Measurements from ENCODE around the gene GAD2.
"Not testable (repeated sequence)": the region's sequence is repeated elsewhere in the genome, so short reads cannot be mapped to it uniquely, and the experiment has no call there.

GAD2 gene

DNA sequence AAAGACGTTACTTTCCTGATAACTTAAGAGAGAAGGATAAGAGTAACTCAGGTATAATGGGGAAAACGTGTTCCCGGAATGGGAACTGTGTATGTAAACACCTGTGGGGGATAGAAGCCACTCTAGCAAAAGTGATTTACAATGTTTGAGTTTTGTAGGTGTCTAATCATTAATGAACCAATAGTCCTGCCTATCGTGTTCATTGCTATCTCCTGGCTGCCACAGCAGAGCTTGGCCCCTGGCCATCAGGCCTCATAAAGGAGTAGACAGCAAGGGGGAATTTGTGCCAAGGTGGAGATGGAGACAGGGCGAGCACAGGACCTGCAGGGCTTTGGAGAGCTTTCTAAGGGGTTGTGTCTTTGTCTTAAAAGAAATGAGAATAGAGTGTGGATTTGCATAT is 102.1 kb downstream of the GAD2 start:
- DNase-seq (ENCODE audit: low spot score) = no peak

- DNase-seq (ENCODE audit: low spot score) = no peak
These were observed 106.6 kb downstream of the GAD2 start for GRCh38 chr10:26323219-26323618.

GRCh38 chr10:26326851-26327250 is 110.3 kb downstream of the GAD2 start:
- DNase-seq (ENCODE audit: low spot score) = no peak

- DNase-seq (ENCODE audit: low spot score) = no peak
These were observed 111.2 kb downstream of the GAD2 start for GRCh38 chr10:26327811-26328210.

- DNase-seq (ENCODE audit: low spot score) = no peak
These were observed 114.8 kb downstream of the GAD2 start for GRCh38 chr10:26331371-26331770.

DNA sequence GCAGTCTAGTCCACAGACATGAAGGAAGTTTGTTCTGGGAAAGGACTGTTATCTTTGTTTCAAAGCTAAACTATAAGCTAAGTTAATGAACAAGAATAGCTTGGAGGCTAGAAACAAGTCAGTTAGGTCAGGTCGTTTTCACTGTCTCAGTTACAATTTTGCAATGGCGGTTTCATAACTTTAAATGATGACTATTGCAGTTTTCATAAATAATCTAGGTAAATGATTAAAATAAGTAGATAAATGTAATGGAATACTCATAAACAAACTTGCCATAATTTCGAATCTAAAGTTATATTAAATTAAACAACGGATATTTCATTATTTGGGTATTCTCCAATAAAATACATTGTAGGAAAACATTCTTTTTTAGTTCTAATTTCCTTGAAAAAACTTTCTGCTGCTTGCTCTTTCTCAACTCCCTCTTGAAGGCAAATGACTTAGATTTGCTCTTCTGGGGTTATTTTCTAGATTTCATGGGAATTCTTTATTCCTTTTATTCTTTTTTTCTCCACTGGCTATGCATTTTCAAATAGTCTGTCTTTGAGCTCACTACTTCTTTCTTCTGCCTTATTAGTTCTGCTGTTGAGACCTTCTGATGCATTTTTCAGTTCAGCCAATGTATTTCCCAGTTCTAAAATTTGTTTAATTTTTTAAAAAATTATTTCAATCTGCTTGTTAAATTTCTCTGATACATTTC is 117.8 kb downstream of the GAD2 start:
- DNase-seq (ENCODE audit: low spot score) = no peak

GRCh38 chr10:26334932-26335573 is 118.5 kb downstream of the GAD2 start:
- DNase-seq (ENCODE audit: low spot score) = no peak

- DNase-seq (ENCODE audit: low spot score) = no peak
These were observed 119.1 kb downstream of the GAD2 start for GRCh38 chr10:26335574-26336093.

DNA sequence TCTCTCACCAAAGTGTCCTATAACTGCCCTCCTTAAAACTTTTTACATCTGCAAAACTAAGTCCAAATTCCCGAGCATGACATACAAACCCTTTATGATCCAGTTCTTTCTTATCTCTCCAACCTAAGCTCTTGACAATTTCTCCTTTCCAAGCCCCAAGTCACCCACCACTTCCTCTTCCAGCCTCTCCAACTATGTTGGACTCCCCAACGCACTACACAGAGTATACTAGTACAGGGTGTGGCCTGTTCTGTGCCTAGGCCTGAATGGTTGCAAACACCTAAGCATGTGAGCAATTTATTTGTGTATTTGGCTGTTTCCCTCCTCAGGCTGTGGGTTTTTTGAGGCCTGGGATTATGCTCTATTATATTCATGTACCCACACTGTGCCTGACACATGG is 120.4 kb downstream of the GAD2 start:
- no peak for DNase-seq (ENCODE audit: low spot score)

- no peak for DNase-seq (ENCODE audit: low spot score)
These were observed 125.1 kb downstream of the GAD2 start for GRCh38 chr10:26341701-26342100.

DNA sequence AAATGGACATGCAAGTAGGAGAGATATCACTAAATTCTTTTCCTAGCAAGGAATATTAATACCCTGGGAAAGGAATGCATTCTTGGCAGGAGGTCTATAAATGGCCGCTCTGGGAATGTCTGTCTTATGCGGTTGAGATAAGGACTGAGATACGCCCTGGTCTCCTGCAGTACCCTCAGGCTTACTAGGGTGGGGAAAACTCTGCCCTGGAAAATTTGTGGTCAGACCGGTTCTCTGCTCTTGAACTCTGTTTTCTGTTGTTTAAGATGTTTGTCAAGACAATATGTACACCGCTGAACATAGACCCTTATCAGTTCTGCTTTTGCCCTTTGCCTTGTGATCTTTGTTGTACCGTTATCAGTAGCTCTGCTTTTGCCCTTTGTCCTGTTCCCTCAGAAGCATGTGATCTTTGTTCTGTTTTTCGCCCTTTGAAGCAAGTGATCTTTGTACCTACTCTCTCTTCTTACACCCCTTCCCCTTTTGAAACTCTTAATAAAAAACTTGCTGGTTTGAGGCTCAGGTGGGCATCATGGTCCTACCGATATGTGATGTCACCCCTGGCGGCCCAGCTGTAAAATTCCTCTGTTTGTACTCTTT is 132.3 kb downstream of the GAD2 start:
- DNase-seq (ENCODE audit: low spot score) = not testable (repeated sequence)

Measured in left forelimb (tissue), 1 donor.